Measurements from ENCODE around the gene MMP13.
"Not testable (repeated sequence)": the region's sequence is repeated elsewhere in the genome, so short reads cannot be mapped to it uniquely, and the experiment has no call there.

MMP13 gene

DNA sequence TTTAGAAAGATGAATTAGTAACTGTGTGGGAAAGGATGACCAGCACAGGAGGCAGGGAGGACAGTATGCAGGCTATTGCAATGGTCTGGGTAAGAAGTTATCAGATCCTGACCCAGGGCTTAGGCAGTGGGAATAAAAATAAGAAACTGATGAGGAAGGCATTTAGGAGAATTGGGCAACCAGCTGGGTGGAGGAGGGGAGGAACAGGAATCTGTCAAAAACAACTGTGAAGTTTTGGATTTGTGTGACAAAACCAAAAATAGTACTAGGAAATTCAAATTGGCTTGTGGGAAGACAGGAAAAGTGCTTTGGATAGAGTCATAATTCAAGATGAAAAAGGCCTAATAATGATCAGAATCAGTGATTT is 27.9 kb downstream of the MMP13 start:
- no peak overlapping the region for H3K9ac ChIP-seq (ENCODE audit: low read depth, low read length)
- H3K36me3 ChIP-seq (ENCODE audit: insufficient read depth, low read length): no peaks in the 10 kb centered on the region
- no peaks in the 10 kb centered on the region for H3K9me3 ChIP-seq (ENCODE audit: control insufficient read depth, insufficient read depth, low read length)
- no peaks in the 10 kb centered on the region; the same call in 1 of the 2 replicates for H3K4me1 ChIP-seq (ENCODE audit: insufficient read depth, low read length)

DNA sequence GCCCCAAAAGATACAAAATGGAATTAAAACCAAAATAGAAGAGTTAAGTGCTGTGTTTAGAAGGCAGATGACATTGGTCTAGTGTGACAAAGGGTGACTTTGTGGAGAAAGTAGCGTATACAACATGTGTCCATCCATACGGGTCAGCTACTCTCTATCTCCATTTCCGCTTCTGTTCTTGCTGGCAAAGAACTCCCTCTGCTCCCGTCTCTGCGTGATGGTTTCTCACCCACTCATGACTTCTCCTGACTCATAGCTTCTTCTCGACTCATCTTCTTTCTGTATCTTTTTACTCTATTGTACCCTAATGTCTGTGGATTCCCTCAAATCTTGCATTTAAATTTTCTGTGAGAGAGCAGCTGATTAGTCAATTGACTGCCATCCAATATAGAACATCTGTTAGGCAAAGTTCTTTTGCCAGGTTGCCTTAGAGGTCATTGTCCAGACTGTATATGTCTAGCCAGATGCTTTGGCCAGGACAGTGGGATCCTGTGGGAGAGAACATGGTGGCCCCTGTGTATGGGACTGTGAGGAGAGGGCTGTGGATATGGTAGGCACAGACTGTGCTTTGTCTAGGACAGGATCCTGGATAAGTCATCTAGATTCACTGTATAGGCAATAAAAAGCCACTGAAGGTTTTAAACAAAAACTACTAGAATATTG is 28.4 kb downstream of the MMP13 start:
- no peaks in the 10 kb centered on the region for H3K9me3 ChIP-seq (ENCODE audit: control insufficient read depth, insufficient read depth, low read length)
- no peaks in the 10 kb centered on the region for H3K36me3 ChIP-seq (ENCODE audit: insufficient read depth, low read length)
- no peak overlapping the region for H3K9ac ChIP-seq (ENCODE audit: low read depth, low read length)
- no peaks in the 10 kb centered on the region; the same call in 1 of the 2 replicates for H3K4me1 ChIP-seq (ENCODE audit: insufficient read depth, low read length)

GRCh38 chr11:102926517-102926916 is 29.0 kb downstream of the MMP13 start:
- Histone ChIP-seq H3K4me1 (ENCODE audit: insufficient read depth, low read length) (no peaks in the 10 kb centered on the region; the same call in 1 of the 2 replicates), H3K9ac (ENCODE audit: low read depth, low read length) (no peak overlapping the region), H3K36me3 (ENCODE audit: insufficient read depth, low read length) (no peaks in the 10 kb centered on the region), H3K9me3 (ENCODE audit: control insufficient read depth, insufficient read depth, low read length) (no peaks in the 10 kb centered on the region)

DNA sequence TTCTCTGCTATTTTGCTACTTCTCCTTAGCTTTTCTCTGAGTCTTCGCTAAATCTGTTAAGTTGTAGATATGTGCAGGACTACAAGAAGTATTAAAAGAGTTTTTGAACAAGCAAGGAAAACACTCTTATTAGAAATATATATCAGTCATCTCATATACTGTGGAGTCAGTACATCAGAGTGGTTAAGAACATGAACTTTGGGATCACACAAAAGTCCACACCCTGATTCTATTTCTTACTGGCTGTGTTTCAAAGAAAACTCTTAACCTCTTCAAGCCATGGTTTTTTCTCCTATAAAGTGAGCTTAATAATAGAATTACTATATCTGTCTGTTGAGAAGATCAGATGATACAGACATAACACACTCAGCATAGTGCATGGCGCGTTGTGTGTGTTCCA is 29.5 kb downstream of the MMP13 start:
- Histone ChIP-seq H3K4me1 (ENCODE audit: insufficient read depth, low read length) (no peaks in the 10 kb centered on the region; the same call in 1 of the 2 replicates), H3K9ac (ENCODE audit: low read depth, low read length) (no peak overlapping the region), H3K9me3 (ENCODE audit: control insufficient read depth, insufficient read depth, low read length) (no peaks in the 10 kb centered on the region), H3K36me3 (ENCODE audit: insufficient read depth, low read length) (no peaks in the 10 kb centered on the region)

- Histone ChIP-seq H3K36me3 (ENCODE audit: insufficient read depth, low read length) (no peaks in the 10 kb centered on the region), H3K9me3 (ENCODE audit: control insufficient read depth, insufficient read depth, low read length) (no peaks in the 10 kb centered on the region), H3K9ac (ENCODE audit: low read depth, low read length) (no peak overlapping the region), H3K4me1 (ENCODE audit: insufficient read depth, low read length) (no peaks in the 10 kb centered on the region; the same call in 1 of the 2 replicates)
Measured at GRCh38 chr11:102924851-102925380, 30.6 kb downstream of the MMP13 start.

GRCh38 chr11:102921587-102922220 is 33.8 kb downstream of the MMP13 start:
- Histone ChIP-seq H3K9ac (ENCODE audit: low read depth, low read length) (no peak overlapping the region), H3K4me1 (ENCODE audit: insufficient read depth, low read length) (no peaks in the 10 kb centered on the region; the same call in 1 of the 2 replicates), H3K9me3 (ENCODE audit: control insufficient read depth, insufficient read depth, low read length) (no peaks in the 10 kb centered on the region), H3K36me3 (ENCODE audit: insufficient read depth, low read length) (no peaks in the 10 kb centered on the region)

DNA sequence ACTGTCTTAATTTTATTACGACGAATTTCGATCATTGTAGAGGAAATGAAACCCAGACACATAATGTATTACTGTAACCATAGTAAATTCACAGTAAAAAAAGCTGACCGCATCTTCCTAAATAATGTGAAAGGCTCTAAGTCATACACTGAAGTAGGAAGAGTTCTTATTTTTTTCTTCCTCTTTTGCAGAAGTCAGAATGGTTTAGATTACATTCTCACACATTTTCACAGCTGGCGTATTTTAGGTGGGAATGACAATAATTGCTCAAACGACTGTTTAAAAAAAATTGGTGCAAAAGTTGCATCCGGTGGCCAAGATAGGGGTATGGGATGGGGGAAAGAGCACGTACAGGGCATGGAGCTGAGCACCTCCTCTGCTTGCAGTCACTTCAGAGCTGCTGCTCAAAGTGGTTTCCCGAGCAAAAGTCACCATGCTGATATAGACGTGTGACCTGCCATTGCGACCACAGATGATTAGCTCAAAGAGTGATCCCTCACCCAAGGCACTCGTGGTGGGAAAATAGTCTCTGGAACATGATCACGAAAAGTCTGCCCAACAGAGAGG is 35.3 kb downstream of the MMP13 start:
- no peaks in the 10 kb centered on the region; the same call in 1 of the 2 replicates for H3K4me1 ChIP-seq (ENCODE audit: insufficient read depth, low read length)

DNA sequence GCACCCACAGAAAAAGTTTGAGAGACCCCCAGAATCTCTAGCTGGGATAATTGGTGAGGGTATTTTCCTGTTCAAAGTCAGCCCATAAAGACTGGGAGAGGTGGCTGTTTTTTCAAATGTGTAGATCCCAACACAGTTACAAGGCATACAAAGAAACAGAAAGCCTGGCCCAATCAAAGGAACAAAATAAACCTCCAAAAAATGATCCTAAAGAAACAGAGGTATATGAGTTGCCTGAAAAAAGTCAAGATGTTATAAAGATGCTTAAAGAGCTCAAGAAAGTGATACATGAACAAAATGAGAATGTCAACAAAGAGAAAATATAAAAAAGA is 40.5 kb downstream of the MMP13 start:
- Histone ChIP-seq H3K36me3 (ENCODE audit: insufficient read depth, low read length) (no peaks in the 10 kb centered on the region), H3K4me1 (ENCODE audit: insufficient read depth, low read length) (peaks cover 16% of the 10 kb centered on the region; the same call in 1 of the 2 replicates), H3K9ac (ENCODE audit: low read depth, low read length) (no peak overlapping the region), H3K9me3 (ENCODE audit: control insufficient read depth, insufficient read depth, low read length) (no peaks in the 10 kb centered on the region)

More for the DNA sequence above, 35.3 kb downstream of the MMP13 start:
- Histone ChIP-seq H3K9ac (ENCODE audit: low read depth, low read length) (no peak overlapping the region), H3K9me3 (ENCODE audit: control insufficient read depth, insufficient read depth, low read length) (no peaks in the 10 kb centered on the region), H3K36me3 (ENCODE audit: insufficient read depth, low read length) (no peaks in the 10 kb centered on the region)

GRCh38 chr11:102914238-102915043 is 41.1 kb downstream of the MMP13 start:
- H3K9ac ChIP-seq (ENCODE audit: low read depth, low read length): no peak overlapping the region
- no peaks in the 10 kb centered on the region for H3K36me3 ChIP-seq (ENCODE audit: insufficient read depth, low read length)
- H3K4me1 ChIP-seq (ENCODE audit: insufficient read depth, low read length): peaks cover 16% of the 10 kb centered on the region; the same call in 1 of the 2 replicates
- no peaks in the 10 kb centered on the region for H3K9me3 ChIP-seq (ENCODE audit: control insufficient read depth, insufficient read depth, low read length)

- Histone ChIP-seq H3K9ac (ENCODE audit: low read depth, low read length) (no peak overlapping the region), H3K4me1 (ENCODE audit: insufficient read depth, low read length) (peaks cover 16% of the 10 kb centered on the region; the same call in 1 of the 2 replicates), H3K36me3 (ENCODE audit: insufficient read depth, low read length) (no peaks in the 10 kb centered on the region), H3K9me3 (ENCODE audit: control insufficient read depth, insufficient read depth, low read length) (no peaks in the 10 kb centered on the region)
Measured at GRCh38 chr11:102912482-102912830, 43.1 kb downstream of the MMP13 start.

GRCh38 chr11:102911758-102912481 is 43.6 kb downstream of the MMP13 start:
- Histone ChIP-seq H3K9me3 (ENCODE audit: control insufficient read depth, insufficient read depth, low read length) (no peaks in the 10 kb centered on the region), H3K4me1 (ENCODE audit: insufficient read depth, low read length) (peaks cover 16% of the 10 kb centered on the region; the same call in 1 of the 2 replicates), H3K9ac (ENCODE audit: low read depth, low read length) (peak overlapping the region; percentile 14; the same call in 1 of the 2 replicates), H3K36me3 (ENCODE audit: insufficient read depth, low read length) (no peaks in the 10 kb centered on the region)

GRCh38 chr11:102905848-102906247 is 49.7 kb downstream of the MMP13 start:
- not testable (repeated sequence) for H3K9me3 ChIP-seq (ENCODE audit: control insufficient read depth, insufficient read depth, low read length); H3K36me3 ChIP-seq (ENCODE audit: insufficient read depth, low read length); H3K9ac ChIP-seq (ENCODE audit: low read depth, low read length); H3K4me1 ChIP-seq (ENCODE audit: insufficient read depth, low read length)

DNA sequence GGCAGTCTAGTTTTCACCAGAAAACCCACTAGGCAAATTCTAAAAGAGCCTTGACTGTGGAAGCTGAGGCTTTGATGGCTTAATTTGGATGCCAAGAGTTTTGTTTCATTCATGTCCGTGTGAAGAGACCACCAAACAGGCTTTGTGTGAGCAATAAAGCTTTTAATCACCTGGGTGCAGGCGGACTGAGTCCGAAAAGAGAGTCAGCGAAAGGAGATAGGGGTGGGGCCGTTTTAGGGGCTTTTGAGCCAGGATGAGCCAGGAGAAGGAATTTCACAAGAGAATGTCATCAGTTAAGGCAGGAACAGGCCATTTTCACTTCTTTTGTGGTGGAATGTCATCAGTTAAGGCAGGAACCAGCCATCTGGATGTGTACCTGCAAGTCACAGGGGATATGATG is 51.6 kb downstream of the MMP13 start:
- not testable (repeated sequence) for H3K4me1 ChIP-seq (ENCODE audit: insufficient read depth, low read length); H3K9me3 ChIP-seq (ENCODE audit: control insufficient read depth, insufficient read depth, low read length); H3K9ac ChIP-seq (ENCODE audit: low read depth, low read length); H3K36me3 ChIP-seq (ENCODE audit: insufficient read depth, low read length)

DNA sequence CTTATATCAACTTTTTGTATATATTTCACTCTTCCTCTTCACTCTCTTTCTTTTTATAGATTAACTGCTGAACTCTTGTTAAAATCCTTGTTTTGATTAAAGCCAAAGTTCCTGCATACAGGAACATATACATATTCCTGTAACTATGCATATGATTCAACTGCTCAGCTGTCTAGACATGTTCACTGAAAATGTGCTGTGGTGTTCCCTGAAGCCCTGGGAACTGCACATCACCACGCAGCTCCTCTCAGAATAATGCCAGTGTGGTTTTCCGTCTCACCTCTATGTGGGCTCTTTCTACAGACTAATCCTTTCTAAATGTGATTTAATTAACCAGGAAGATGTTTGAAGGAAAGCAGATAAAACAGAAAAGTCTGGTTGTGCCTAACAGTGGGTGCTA is 55.2 kb downstream of the MMP13 start:
- Histone ChIP-seq H3K4me1 (ENCODE audit: insufficient read depth, low read length) (peaks cover 6% of the 10 kb centered on the region; the same call in 1 of the 2 replicates), H3K9ac (ENCODE audit: low read depth, low read length) (no peak overlapping the region), H3K9me3 (ENCODE audit: control insufficient read depth, insufficient read depth, low read length) (no peaks in the 10 kb centered on the region), H3K36me3 (ENCODE audit: insufficient read depth, low read length) (no peaks in the 10 kb centered on the region)

Data from ES-I3 (cell line).